A549 (cell line): ENCODE data around the gene GRID1. TPM values are rescaled to one million over a fixed set of nuclear protein-coding genes. Genes with fewer than 3 reads are reported as not detected.

Experiments
- ATAC-seq, 2 experiments: fragments of 200-7000 bp in 1 of 2; fragments of >200 bp in 1 of 2; cut with Nextera tagmentation in 1 of 2; cut with Tn5 transposase in 1 of 2; 3 replicates each; pipeline versions ENCODE4 v1.8.0 to v1.9.1; 2018 to 2020; ENCODE audit warnings: mild to moderate bottlenecking in 1 of 2, moderate library complexity in 1 of 2
- CTCF ChIA-PET: fragments of 300-600 bp; sonication (Branson Sonifier 250); formaldehyde crosslinking; extraction: SDS; loops from one replicate; lab custom pipeline; 2021; ENCODE audit warnings: antibody characterized with exemption, inconsistent platforms; lab: Yijun Ruan, JAX
- POLR2A ChIA-PET: fragments of 350-600 bp; formaldehyde crosslinking; extraction: SDS; loops from one replicate; lab custom pipeline; 2021; ENCODE audit warnings: antibody characterized with exemption, inconsistent platforms; lab: Yijun Ruan, JAX
- DNase-seq, 2 experiments: peaks; one replicate each; pipeline versions ENCODE4 v3.0.0 to v3.0.0-alpha.2; 2011 to 2016; ENCODE audit warnings: low read depth in 1 of 2, low spot score in 1 of 2
- FAIRE-seq: peaks from 2 replicates; lab custom pipeline; 2011; peaks lifted over from hg19 to GRCh38; lab: Jason Lieb, UNC
- H3K27ac ChIP-seq, 2 experiments: fragments of >200 bp; sonication (Bioruptor Twin); formaldehyde crosslinking; 3 replicates each; pipeline ENCODE4 v1.5.1; 2016 to 2017
- H3K4me1 ChIP-seq: fragments of >200 bp; sonication (Bioruptor Twin); formaldehyde crosslinking; 3 replicates; pipeline ENCODE4 v1.6.1; 2016
- H3K4me2 ChIP-seq: fragments of >200 bp; sonication (Bioruptor Twin); formaldehyde crosslinking; 3 replicates; pipeline ENCODE4 v1.6.1; 2016
- H3K4me3 ChIP-seq: fragments of >200 bp; sonication (Bioruptor Twin); formaldehyde crosslinking; 3 replicates; pipeline ENCODE4 v1.5.1; 2016
- H3K9me3 ChIP-seq: fragments of >200 bp; sonication (Bioruptor Twin); formaldehyde crosslinking; 3 replicates; pipeline ENCODE4 v1.6.1; 2016
- CBX8 ChIP-seq: fragments of 200-600 bp; sonication (generic); IDR thresholded peaks from 2 replicates; pipeline ENCODE4 v1.6.1; 2016
- CEBPB ChIP-seq, 2 experiments: fragments of >200 bp in 1 of 2; sonication (Bioruptor Twin) in 1 of 2; formaldehyde crosslinking in 1 of 2; IDR thresholded peaks; 2 replicates each; pipeline ENCODE4 v1.6.1; 2012 to 2016
- EHMT2 ChIP-seq: fragments of 200-600 bp; sonication (generic); IDR thresholded peaks from 2 replicates; pipeline ENCODE4 v1.6.1; 2016; ENCODE audit warnings: antibody characterized with exemption, low read depth, mild to moderate bottlenecking, moderate library complexity
- ESRRA ChIP-seq: fragments of 150-350 bp; IDR thresholded peaks from 2 replicates; pipeline ENCODE4 v1.6.1; 2014; ENCODE audit warnings: mild to moderate bottlenecking, low read length, borderline replicate concordance
- FOSB ChIP-seq: fragments of 250-450 bp; sonication (Bioruptor Pico); IDR thresholded peaks from 2 replicates; pipeline ENCODE4 v1.5.0; 2020; ENCODE audit warnings: mild to moderate bottlenecking, moderate library complexity
- FOXS1 ChIP-seq: fragments of 250-450 bp; sonication (Bioruptor Pico); IDR thresholded peaks from 2 replicates; pipeline ENCODE4 v1.5.0; 2020; ENCODE audit warnings: mild to moderate bottlenecking, moderate library complexity
- HDAC2 ChIP-seq: fragments of 200-600 bp; sonication (generic); IDR thresholded peaks from 2 replicates; pipeline ENCODE4 v1.6.1; 2016
- HEYL ChIP-seq: fragments of 250-450 bp; sonication (Bioruptor Pico); IDR thresholded peaks from 2 replicates; pipeline ENCODE4 v1.8.0; 2021; ENCODE audit warnings: mild to moderate bottlenecking, moderate library complexity
- HOXB5 ChIP-seq: fragments of 250-450 bp; sonication (Bioruptor Pico); IDR thresholded peaks from 2 replicates; pipeline ENCODE4 v1.5.0; 2020; ENCODE audit warnings: mild to moderate bottlenecking, moderate library complexity
- JUN ChIP-seq, 2 experiments: fragments of >200 bp; sonication (Bioruptor Twin); formaldehyde crosslinking; IDR thresholded peaks; 2 replicates in 1 of 2; 3 replicates in 1 of 2; pipeline ENCODE4 v1.6.1; 2016 to 2017
- JUNB ChIP-seq: fragments of >200 bp; sonication (Bioruptor Twin); formaldehyde crosslinking; IDR thresholded peaks from 2 replicates; pipeline ENCODE4 v1.6.1; 2016
- MAFK ChIP-seq: fragments of 450-650 bp; IDR thresholded peaks from 2 replicates; pipeline ENCODE4 v1.6.1; 2014; ENCODE audit not compliant: partially characterized antibody
- PHF8 ChIP-seq: fragments of 200-600 bp; sonication (generic); IDR thresholded peaks from 2 replicates; pipeline ENCODE4 v1.6.1; 2016; ENCODE audit warnings: low read depth, mild to moderate bottlenecking, antibody characterized with exemption, moderate library complexity, borderline replicate concordance
- POLR2A ChIP-seq: IDR thresholded peaks from 2 replicates; pipeline ENCODE4 v1.6.1; 2012; ENCODE audit warnings: mild to moderate bottlenecking, low read length
- RAD21 ChIP-seq, 2 experiments: fragments of >200 bp in 1 of 2; sonication (Bioruptor Twin) in 1 of 2; formaldehyde crosslinking in 1 of 2; IDR thresholded peaks in 1 of 2; conservative IDR thresholded peaks in 1 of 2; 2 replicates in 1 of 2; 3 replicates in 1 of 2; pipeline ENCODE4 v1.6.1; 2012 to 2018; ENCODE audit warnings: inconsistent platforms in 1 of 2
- RARB ChIP-seq: fragments of 250-450 bp; sonication (Bioruptor Pico); IDR thresholded peaks from 2 replicates; pipeline ENCODE4 v1.8.0; 2021; ENCODE audit warnings: mild to moderate bottlenecking, moderate library complexity
- RFX5 ChIP-seq: fragments of 450-650 bp; IDR thresholded peaks from 2 replicates; pipeline ENCODE4 v1.7.1; 2014; ENCODE audit warnings: antibody characterized with exemption, mild to moderate bottlenecking, moderate library complexity
- SREBF2 ChIP-seq: fragments of 450-650 bp; IDR thresholded peaks from 2 replicates; pipeline ENCODE4 v1.6.1; 2014; ENCODE audit warnings: mild to moderate bottlenecking, moderate library complexity
- TFCP2L1 ChIP-seq: fragments of 250-450 bp; sonication (Bioruptor Pico); IDR thresholded peaks from 2 replicates; pipeline ENCODE4 v1.5.0; 2021; ENCODE audit warnings: mild to moderate bottlenecking
- TP53 ChIP-seq: fragments of 250-450 bp; sonication (Bioruptor Pico); IDR thresholded peaks from 2 replicates; pipeline ENCODE4 v1.5.0; 2021; ENCODE audit warnings: mild to moderate bottlenecking, moderate library complexity
- ZC3H11A ChIP-seq: fragments of 450-650 bp; IDR thresholded peaks from 2 replicates; pipeline ENCODE4 v1.6.1; 2014; ENCODE audit warnings: antibody characterized with exemption, mild to moderate bottlenecking
- ZSCAN20 ChIP-seq: fragments of 250-450 bp; sonication (Bioruptor Pico); IDR thresholded peaks from 2 replicates; pipeline ENCODE4 v1.8.0; 2022; ENCODE audit warnings: mild to moderate bottlenecking, moderate library complexity
- WGBS: methylation state at CpG from one replicate; pipeline ENCODE4 v1.1.6; 2017; ENCODE audit errors: missing lambda C conversion rate; 5-methylcytosine and 5-hydroxymethylcytosine counted together
- polyA plus RNA-seq, 4 experiments: library from polyadenylated mRNA; depleted of rRNA in 3 of 4; stranded (reverse); fragments of >200 nt; fragmentation: RNase III in 1 of 4; extraction: RNeasy Plus Mini Kit Qiagen cat#74134 plus additional on column Dnase treatment in 1 of 4; gene quantifications; 2 replicates in 3 of 4; 3 replicates in 1 of 4; pipeline ENCODE4 v1.2.3, GENCODE V29; 2011 to 2017
- TF ChIP-seq, protein P1 (sequence below): IDR thresholded peaks from 2 replicates; pipeline ENCODE4 v1.6.1; 2012
- TF ChIP-seq, protein P2 (sequence below): IDR thresholded peaks from 2 replicates; pipeline ENCODE4 v1.6.1; 2012
- TF ChIP-seq, protein P3 (sequence below): fragments of >200 bp; sonication (Bioruptor Twin); formaldehyde crosslinking; IDR thresholded peaks from 3 replicates; pipeline ENCODE4 v1.6.1; 2016
- TF ChIP-seq, protein P4 (sequence below): fragments of >200 bp; sonication (Bioruptor Twin); formaldehyde crosslinking; IDR thresholded peaks from 3 replicates; pipeline ENCODE4 v1.5.1; 2016
- TF ChIP-seq, protein P5 (sequence below): fragments of 250-450 bp; sonication (Bioruptor Pico); IDR thresholded peaks from 2 replicates; pipeline ENCODE4 v1.5.0; 2021; ENCODE audit warnings: mild to moderate bottlenecking, moderate library complexity, borderline replicate concordance
- TF ChIP-seq, protein P6 (sequence below): fragments of 450-650 bp; IDR thresholded peaks from 2 replicates; pipeline ENCODE4 v1.6.1; 2014; ENCODE audit warnings: antibody characterized with exemption

The GRID1 gene
- polyA plus RNA-seq, 2 of the 4 experiments (the other 2 are of a cell fraction), result 0.14 to 0.30 TPM

DNA sequence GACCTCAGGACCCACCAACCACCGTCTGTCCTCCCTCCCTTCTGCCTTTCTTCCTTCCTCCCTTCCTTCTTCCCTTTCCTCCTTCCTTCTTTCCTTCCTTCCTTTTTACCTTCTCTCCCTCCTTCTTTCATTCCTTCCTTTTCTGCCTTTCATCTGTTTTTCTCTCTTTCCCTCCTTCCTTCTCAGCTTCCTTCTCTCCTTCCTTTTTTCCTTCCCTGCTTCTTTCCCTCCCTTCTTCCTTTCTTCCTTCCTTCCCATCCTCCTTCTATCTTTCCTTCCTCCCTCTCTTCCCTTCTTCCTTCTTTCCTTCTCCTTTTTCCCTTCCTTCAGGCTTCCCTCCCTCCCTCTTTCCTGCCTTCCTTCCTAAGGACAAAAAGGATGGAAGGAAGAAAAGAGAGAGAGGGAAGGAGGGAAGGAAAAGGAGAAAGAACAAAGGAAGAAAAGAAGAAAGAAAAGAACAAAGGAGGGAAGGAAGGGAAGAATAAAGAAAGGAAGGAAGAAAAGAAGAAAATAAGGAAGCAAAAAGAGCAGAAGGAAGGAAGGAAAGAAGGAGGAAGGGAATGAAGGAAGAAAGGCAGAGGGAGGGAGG is 405.0 kb downstream of the GRID1 start:
- TF ChIP-seq, protein P1, sequence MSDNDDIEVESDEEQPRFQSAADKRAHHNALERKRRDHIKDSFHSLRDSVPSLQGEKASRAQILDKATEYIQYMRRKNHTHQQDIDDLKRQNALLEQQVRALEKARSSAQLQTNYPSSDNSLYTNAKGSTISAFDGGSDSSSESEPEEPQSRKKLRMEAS, result no peak
- no peak for TF ChIP-seq HOXB5 (CRISPR knock-in tag)
- ChIA-PET POLR2A (no interaction called here), CTCF (interaction anchor here (0.7 kb wide), 1 partner anchor 438 kb away, joined by 3 read pairs; no protein-coding TSS in a partner anchor)
- 29% methylated on average over 1 of the region's 1 CpG for WGBS
- Histone ChIP-seq H3K4me1 (no peaks in the 10 kb centered on the region), H3K4me3 (no peak overlapping the region), H3K9me3 (peaks cover 7% of the 10 kb centered on the region; the same call in 2 of the 3 replicates), H3K4me2 (no peak overlapping the region), H3K27ac (no peak overlapping the region)
- FAIRE-seq (no peak), DNase-seq (no peak), ATAC-seq (no peak)

DNA sequence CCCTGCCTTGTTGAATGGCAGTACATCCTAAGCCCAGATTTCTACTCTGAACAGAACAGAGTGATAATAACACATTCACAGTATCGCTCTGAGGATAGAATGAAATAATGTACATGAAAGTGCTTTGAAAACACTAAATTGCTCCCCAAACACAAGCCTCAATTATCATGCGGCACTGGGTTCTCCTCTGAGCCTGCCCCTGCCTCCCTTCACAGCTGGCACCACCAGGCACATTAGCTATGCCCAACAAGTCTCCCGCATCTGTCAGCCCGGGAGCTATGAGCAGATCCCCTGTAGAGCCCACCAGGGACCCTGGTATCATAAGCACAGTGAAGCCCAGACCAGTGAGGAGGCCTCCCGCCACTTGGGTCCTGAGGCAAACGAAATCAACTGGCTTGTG is 405.5 kb downstream of the GRID1 start:
- ChIA-PET POLR2A (no interaction called here), CTCF (interaction anchor here (0.7 kb wide), 1 partner anchor 438 kb away, joined by 3 read pairs; no protein-coding TSS in a partner anchor)
- ATAC-seq (no peak), FAIRE-seq (no peak), DNase-seq (no peak)
- 30% methylated on average over 6 of the region's 6 CpGs for WGBS
- no peak for TF ChIP-seq ZC3H11A
- no peak for TF ChIP-seq PHF8
- TF ChIP-seq ESRRA, result no peak
- no peak for TF ChIP-seq RAD21 (conservative IDR thresholded peaks at IDR 0.05 in 1 of 2, IDR thresholded peaks at IDR 0.05 in 1 of 2)
- TF ChIP-seq CEBPB (IDR thresholded peaks at IDR 0.05), result no peak
- TF ChIP-seq TP53 (CRISPR knock-in tag), result no peak
- TF ChIP-seq, protein P2, sequence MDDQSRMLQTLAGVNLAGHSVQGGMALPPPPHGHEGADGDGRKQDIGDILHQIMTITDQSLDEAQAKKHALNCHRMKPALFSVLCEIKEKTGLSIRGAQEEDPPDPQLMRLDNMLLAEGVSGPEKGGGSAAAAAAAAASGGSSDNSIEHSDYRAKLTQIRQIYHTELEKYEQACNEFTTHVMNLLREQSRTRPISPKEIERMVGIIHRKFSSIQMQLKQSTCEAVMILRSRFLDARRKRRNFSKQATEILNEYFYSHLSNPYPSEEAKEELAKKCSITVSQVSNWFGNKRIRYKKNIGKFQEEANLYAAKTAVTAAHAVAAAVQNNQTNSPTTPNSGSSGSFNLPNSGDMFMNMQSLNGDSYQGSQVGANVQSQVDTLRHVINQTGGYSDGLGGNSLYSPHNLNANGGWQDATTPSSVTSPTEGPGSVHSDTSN, result no peak
- TF ChIP-seq EHMT2, result no peak
- no peak for TF ChIP-seq JUNB
- TF ChIP-seq RFX5, result no peak
- TF ChIP-seq ZSCAN20 (CRISPR knock-in tag), result no peak
- Histone ChIP-seq H3K27ac (no peak overlapping the region), H3K4me2 (no peak overlapping the region), H3K4me1 (no peaks in the 10 kb centered on the region), H3K9me3 (peaks cover 7% of the 10 kb centered on the region; the same call in 1 of the 3 replicates), H3K4me3 (no peak overlapping the region)

DNA sequence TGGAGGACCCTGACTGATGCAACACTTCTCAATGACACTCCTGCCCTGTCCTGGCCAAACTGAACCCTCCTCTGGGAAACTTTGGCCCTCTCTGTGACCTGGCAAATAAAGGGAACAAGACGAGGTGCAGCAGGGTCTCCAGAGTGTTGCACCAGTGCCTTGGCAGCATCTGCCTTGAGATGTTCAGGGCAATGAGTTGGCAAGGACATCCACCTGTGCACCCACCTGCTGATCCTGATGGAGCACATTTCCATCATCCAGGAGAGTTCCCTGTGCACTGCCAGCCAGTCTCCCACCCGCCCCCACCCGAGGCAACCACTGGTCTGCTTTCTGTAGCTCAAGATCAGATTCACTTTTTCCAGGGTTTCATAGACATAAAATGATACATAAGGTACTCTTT is 407.4 kb downstream of the GRID1 start:
- FAIRE-seq, result no peak
- WGBS, result 0% methylated on average over 1 of the region's 3 CpGs

DNA sequence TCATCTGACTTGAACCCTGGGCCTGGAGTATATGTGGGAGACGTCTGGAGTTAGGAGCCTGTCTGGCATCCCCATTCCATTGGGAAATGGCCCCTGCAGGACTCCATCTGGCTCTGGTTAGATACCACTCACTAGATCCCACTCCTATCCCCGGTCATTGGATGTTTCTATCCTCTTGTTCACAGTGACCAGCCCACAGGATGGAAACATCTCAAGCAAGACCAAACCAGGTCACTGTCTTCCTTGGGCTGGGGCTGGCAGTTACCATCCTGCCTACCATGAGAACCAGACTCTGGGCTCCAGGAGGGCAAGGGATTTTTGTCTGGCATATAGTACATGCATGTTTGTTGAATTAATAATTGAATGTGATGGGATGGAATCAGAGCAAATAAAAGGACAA is 415.7 kb downstream of the GRID1 start:
- CTCF ChIA-PET, result no interaction called here
- H3K27ac ChIP-seq, result no peak overlapping the region
- ATAC-seq, result no peak
- H3K4me1 ChIP-seq, result no peaks in the 10 kb centered on the region
- 13% methylated on average over 2 of the region's 2 CpGs for WGBS
- POLR2A ChIA-PET, result no interaction called here
- no peak overlapping the region for H3K4me3 ChIP-seq
- no peak for FAIRE-seq
- no peaks in the 10 kb centered on the region for H3K9me3 ChIP-seq
- DNase-seq, result no peak
- no peak overlapping the region for H3K4me2 ChIP-seq
- TF ChIP-seq, protein P3, sequence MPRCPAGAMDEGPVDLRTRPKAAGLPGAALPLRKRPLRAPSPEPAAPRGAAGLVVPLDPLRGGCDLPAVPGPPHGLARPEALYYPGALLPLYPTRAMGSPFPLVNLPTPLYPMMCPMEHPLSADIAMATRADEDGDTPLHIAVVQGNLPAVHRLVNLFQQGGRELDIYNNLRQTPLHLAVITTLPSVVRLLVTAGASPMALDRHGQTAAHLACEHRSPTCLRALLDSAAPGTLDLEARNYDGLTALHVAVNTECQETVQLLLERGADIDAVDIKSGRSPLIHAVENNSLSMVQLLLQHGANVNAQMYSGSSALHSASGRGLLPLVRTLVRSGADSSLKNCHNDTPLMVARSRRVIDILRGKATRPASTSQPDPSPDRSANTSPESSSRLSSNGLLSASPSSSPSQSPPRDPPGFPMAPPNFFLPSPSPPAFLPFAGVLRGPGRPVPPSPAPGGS, result no peak
- TF ChIP-seq POLR2A, result no peak
- TF ChIP-seq SREBF2, result no peak
- no peak for TF ChIP-seq TFCP2L1 (CRISPR knock-in tag)
- no peak for TF ChIP-seq FOSB (CRISPR knock-in tag)
- TF ChIP-seq, protein P4, sequence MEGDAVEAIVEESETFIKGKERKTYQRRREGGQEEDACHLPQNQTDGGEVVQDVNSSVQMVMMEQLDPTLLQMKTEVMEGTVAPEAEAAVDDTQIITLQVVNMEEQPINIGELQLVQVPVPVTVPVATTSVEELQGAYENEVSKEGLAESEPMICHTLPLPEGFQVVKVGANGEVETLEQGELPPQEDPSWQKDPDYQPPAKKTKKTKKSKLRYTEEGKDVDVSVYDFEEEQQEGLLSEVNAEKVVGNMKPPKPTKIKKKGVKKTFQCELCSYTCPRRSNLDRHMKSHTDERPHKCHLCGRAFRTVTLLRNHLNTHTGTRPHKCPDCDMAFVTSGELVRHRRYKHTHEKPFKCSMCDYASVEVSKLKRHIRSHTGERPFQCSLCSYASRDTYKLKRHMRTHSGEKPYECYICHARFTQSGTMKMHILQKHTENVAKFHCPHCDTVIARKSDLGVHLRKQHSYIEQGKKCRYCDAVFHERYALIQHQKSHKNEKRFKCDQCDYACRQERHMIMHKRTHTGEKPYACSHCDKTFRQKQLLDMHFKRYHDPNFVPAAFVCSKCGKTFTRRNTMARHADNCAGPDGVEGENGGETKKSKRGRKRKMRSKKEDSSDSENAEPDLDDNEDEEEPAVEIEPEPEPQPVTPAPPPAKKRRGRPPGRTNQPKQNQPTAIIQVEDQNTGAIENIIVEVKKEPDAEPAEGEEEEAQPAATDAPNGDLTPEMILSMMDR, result no peak
- TF ChIP-seq MAFK, result no peak
- TF ChIP-seq, protein P5, sequence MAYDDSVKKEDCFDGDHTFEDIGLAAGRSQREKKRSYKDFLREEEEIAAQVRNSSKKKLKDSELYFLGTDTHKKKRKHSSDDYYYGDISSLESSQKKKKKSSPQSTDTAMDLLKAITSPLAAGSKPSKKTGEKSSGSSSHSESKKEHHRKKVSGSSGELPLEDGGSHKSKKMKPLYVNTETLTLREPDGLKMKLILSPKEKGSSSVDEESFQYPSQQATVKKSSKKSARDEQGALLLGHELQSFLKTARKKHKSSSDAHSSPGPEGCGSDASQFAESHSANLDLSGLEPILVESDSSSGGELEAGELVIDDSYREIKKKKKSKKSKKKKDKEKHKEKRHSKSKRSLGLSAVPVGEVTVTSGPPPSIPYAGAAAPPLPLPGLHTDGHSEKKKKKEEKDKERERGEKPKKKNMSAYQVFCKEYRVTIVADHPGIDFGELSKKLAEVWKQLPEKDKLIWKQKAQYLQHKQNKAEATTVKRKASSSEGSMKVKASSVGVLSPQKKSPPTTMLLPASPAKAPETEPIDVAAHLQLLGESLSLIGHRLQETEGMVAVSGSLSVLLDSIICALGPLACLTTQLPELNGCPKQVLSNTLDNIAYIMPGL (CRISPR knock-in tag), result no peak
- TF ChIP-seq JUN (IDR thresholded peaks at IDR 0.05), result no peak
- TF ChIP-seq HEYL (CRISPR knock-in tag), result no peak
- no peak for TF ChIP-seq CBX8
- TF ChIP-seq HDAC2, result no peak
- TF ChIP-seq, protein P6, sequence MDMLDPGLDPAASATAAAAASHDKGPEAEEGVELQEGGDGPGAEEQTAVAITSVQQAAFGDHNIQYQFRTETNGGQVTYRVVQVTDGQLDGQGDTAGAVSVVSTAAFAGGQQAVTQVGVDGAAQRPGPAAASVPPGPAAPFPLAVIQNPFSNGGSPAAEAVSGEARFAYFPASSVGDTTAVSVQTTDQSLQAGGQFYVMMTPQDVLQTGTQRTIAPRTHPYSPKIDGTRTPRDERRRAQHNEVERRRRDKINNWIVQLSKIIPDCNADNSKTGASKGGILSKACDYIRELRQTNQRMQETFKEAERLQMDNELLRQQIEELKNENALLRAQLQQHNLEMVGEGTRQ, result no peak

More for the DNA sequence above, 407.4 kb downstream of the GRID1 start:
- CTCF ChIA-PET, result no interaction called here
- Histone ChIP-seq H3K9me3 (0 out of 3 replicates have a peak, but pooled peaks cover 2% of the 10 kb centered on the region), H3K4me1 (no peaks in the 10 kb centered on the region), H3K4me3 (no peak overlapping the region), H3K4me2 (no peak overlapping the region), H3K27ac (no peak overlapping the region)
- TF ChIP-seq FOXS1 (no peak), ZC3H11A (no peak), RARB (CRISPR knock-in tag) (no peak)
- POLR2A ChIA-PET, result no interaction called here
- ATAC-seq (no peak), DNase-seq (no peak)
